Smooth muscle cell of the coronary artery (primary cell): ENCODE measurements around the gene HP. TPM values are rescaled to one million over a fixed set of nuclear protein-coding genes. Genes with fewer than 3 reads are reported as not detected.

ENCODE experiments used
- total RNA-seq: library from RNA; depleted of rRNA; stranded (reverse); fragments of >200 nt; gene quantifications from 2 replicates; pipeline ENCODE4 v1.2.3, GENCODE V29; 2014; ENCODE audit warnings: low replicate concordance

The HP gene
- total RNA-seq: 0.35 TPM in 1 of 2 replicates, not detected in the other

GRCh38 chr16:72054254-72054847 is at the start of gene HP:
Gene HP, plus strand, starts transcription at chr16:72054505. Its CDS starts 148 bp downstream, at chr16:72054653.

GRCh38 chr16:72008424-72009216 is 45.7 kb upstream of the HP start, which contains the start of gene DHODH:
Gene DHODH, plus strand, starts transcription at chr16:72008744. Its CDS starts 21 bp downstream, at chr16:72008765.

GRCh38 chr16:72093448-72094265 is 39.4 kb downstream of the HP start, which contains the start of the genes DHX38 and TXNL4B:
Gene DHX38, plus strand, starts transcription at chr16:72093847. Its CDS starts 2,311 bp downstream, at chr16:72096158.
Gene TXNL4B, minus strand, starts transcription at chr16:72093620. Its CDS starts 2,871 bp downstream, at chr16:72090749.

Other genes with a start within 250 kb of the HP start
- gene AP1G1, start 245.7 kb upstream of the HP start, total RNA-seq: 26.6 and 45.2 TPM in 2 replicates
- 6.8 and 7.5 TPM in 2 replicates for gene ATXN1L, start 208.5 kb upstream of the HP start, total RNA-seq
- 5.3 and 5.6 TPM in 2 replicates for gene ZNF821, start 170.3 kb upstream of the HP start, total RNA-seq
- 92.8 and 136 TPM in 2 replicates for gene IST1, start 159.0 kb upstream of the HP start, total RNA-seq
- not detected in 2 replicates for gene PKD1L3, start 54.1 kb upstream of the HP start, total RNA-seq
- 2.3 and 2.9 TPM in 2 replicates for gene DHODH, start 45.8 kb upstream of the HP start, total RNA-seq
- gene HPR, start 8.7 kb downstream of the HP start, total RNA-seq: 0.12 TPM in 1 of 2 replicates, not detected in the other
- 8.1 and 8.3 TPM in 2 replicates for gene TXNL4B, start 39.1 kb downstream of the HP start, total RNA-seq
- gene DHX38, start 39.3 kb downstream of the HP start, total RNA-seq: 96.4 and 258 TPM in 2 replicates
- 0.15 TPM in 1 of 2 replicates, not detected in the other for gene PMFBP1, start 117.7 kb downstream of the HP start, total RNA-seq